ENCODE results near the gene LDLRAD4.

DNA sequence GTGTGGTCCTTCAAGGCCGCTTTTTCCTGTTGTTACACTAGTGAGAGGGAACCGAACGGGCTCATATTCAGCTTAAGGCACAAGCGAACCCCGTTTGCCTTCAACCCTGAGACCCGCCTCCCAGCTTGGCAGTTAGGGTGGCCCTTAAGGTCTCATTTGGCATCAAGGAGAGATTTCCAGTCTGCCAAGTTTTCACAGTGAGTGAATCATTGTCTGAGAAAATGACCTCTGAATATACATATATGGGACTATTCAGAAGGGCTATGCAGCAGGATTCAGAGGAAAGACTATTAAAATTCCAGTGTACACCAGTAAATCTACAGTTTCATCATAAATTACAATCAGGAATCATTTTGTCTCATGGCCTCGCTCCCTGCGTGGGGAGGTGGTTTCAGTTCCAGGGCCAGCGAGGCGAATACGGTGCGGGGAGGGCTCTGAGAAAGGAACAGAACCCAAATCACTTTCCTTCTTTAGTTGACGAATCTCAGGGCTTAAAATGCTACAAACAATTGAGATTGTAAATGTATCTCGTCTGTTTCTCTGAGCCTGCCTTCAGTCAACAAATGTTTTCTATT lies 276.4 kb downstream of the LDLRAD4 start:
- TF ChIP-seq EZH2 (IDR thresholded peaks at IDR 0.05): no peak
- TF ChIP-seq POLR2AphosphoS5 (IDR thresholded peaks at IDR 0.05; ENCODE audit: borderline replicate concordance, low read depth, low read length): no peak
- TF ChIP-seq FOXP2 (optimal IDR thresholded peaks at IDR 0.05; ENCODE audit: control extremely low read depth, extremely low read length, insufficient read depth): no peak

Data from SK-N-MC (cell line).